PC-3 (cell line): Measurements from ENCODE around the gene NFATC1. TPM values are rescaled to one million over a fixed set of nuclear protein-coding genes. Genes with fewer than 3 reads are reported as not detected.

Source experiments
- ATAC-seq: fragments of 200-7000 bp; cut with Tn5 transposase; 2 replicates; pipeline ENCODE4 v1.9.1; 2020; ENCODE audit warnings: mild to moderate bottlenecking, moderate library complexity
- BruUV-seq: library from RNA; stranded (reverse); fragments of 400-500 nt; replicated peaks from 2 replicates; lab custom pipeline; 2021; lab: Mats Ljungman, UMichigan
- CTCF ChIA-PET: fragments of 300-600 bp; sonication (Branson Sonifier 250); formaldehyde crosslinking; loops from one replicate; lab custom pipeline; 2022; ENCODE audit warnings: antibody characterized with exemption; lab: Charles Lee
- POLR2A ChIA-PET: fragments of 300-600 bp; sonication (Branson Sonifier 250); formaldehyde crosslinking; loops from one replicate; lab custom pipeline; 2022; ENCODE audit warnings: antibody characterized with exemption; ENCODE audit not compliant: unreplicated experiment; lab: Charles Lee
- DNase-seq: peaks from one replicate; pipeline ENCODE4 v3.0.0-alpha.2; 2015
- H2AFZ ChIP-seq: fragments of 300-600 bp; sonication (generic); 2 replicates; pipeline ENCODE4 v1.6.0; 2016; ENCODE audit warnings: antibody characterized with exemption, low read length
- H3F3A ChIP-seq: fragments of 300-600 bp; sonication (generic); one replicate; pipeline ENCODE4 v1.6.0; 2017; ENCODE audit warnings: antibody characterized with exemption, low read length, control low read depth, mild to moderate bottlenecking; ENCODE audit not compliant: unreplicated experiment
- H3K27ac ChIP-seq: fragments of 300-600 bp; sonication (generic); 2 replicates; pipeline ENCODE4 v1.5.1; 2016; ENCODE audit warnings: mild to moderate bottlenecking, low read length
- H3K27me3 ChIP-seq: fragments of 300-600 bp; sonication (generic); 2 replicates; pipeline ENCODE4 v1.6.1; 2016; ENCODE audit warnings: low read length, mixed read lengths
- H3K36me3 ChIP-seq: fragments of 300-600 bp; sonication (generic); 2 replicates; pipeline ENCODE4 v1.6.1; 2016; ENCODE audit warnings: low read depth, mixed run types, low read length, mixed read lengths
- H3K4me1 ChIP-seq: fragments of 300-600 bp; sonication (generic); 2 replicates; pipeline ENCODE4 v1.5.1; 2016; ENCODE audit warnings: low read length; ENCODE audit not compliant: insufficient read depth
- H3K4me2 ChIP-seq: fragments of 300-600 bp; sonication (generic); 2 replicates; pipeline ENCODE4 v1.6.0; 2016; ENCODE audit warnings: low read length
- H3K4me3 ChIP-seq: fragments of 300-600 bp; sonication (generic); 2 replicates; pipeline ENCODE4 v1.5.1; 2016; ENCODE audit warnings: mild to moderate bottlenecking, low read length, mixed read lengths
- H3K79me2 ChIP-seq: fragments of 300-600 bp; sonication (generic); 2 replicates; pipeline ENCODE4 v1.6.1; 2017; ENCODE audit warnings: low read length, mixed read lengths
- H3K9ac ChIP-seq: fragments of 300-600 bp; sonication (generic); 2 replicates; pipeline ENCODE4 v1.6.0; 2016; ENCODE audit warnings: mild to moderate bottlenecking, low read length
- H3K9me2 ChIP-seq: fragments of 300-600 bp; sonication (generic); replicated peaks from 2 replicates; pipeline ENCODE4 v1.6.1; 2016; ENCODE audit warnings: mixed run types, low read length, mixed read lengths
- H3K9me3 ChIP-seq: fragments of 300-600 bp; sonication (generic); 2 replicates; pipeline ENCODE4 v1.6.1; 2016; ENCODE audit warnings: low read length, mixed read lengths
- H4K20me1 ChIP-seq: fragments of 300-600 bp; sonication (generic); 2 replicates; pipeline ENCODE4 v1.6.1; 2016; ENCODE audit warnings: low read length, mixed read lengths
- CTCF ChIP-seq: fragments of 300-600 bp; sonication (generic); conservative IDR thresholded peaks from 2 replicates; pipeline ENCODE4 v1.5.1; 2017; ENCODE audit warnings: antibody characterized with exemption, low read depth, mild to moderate bottlenecking, low read length
- EZH2 ChIP-seq: fragments of 300-600 bp; sonication (generic); IDR thresholded peaks from one replicate; pipeline ENCODE4 v1.6.1; 2017; ENCODE audit warnings: antibody characterized with exemption, mild to moderate bottlenecking, low read length; ENCODE audit not compliant: unreplicated experiment
- EZH2phosphoT487 ChIP-seq: fragments of 300-600 bp; sonication (generic); IDR thresholded peaks from 2 replicates; pipeline ENCODE4 v1.6.1; 2018; ENCODE audit warnings: mild to moderate bottlenecking, antibody characterized with exemption, low read length, borderline replicate concordance
- intact Hi-C: fragments of 100-400 bp; cut with micrococcal nuclease; formaldehyde crosslinking; loops from 2 replicates; pipeline ENCODE4 v1.9.0; 2023
- total RNA-seq: library from RNA; depleted of rRNA; stranded (reverse); fragments of >200 nt; gene quantifications from 2 replicates; pipeline ENCODE4 v1.2.3, GENCODE V29; 2014

Gene NFATC1
- total RNA-seq, 1 experiment from 2014 or later = 5.9 TPM

- Histone ChIP-seq H3F3A (no peaks in the 10 kb centered on the region), H3K9me2 (no peaks in the 10 kb centered on the region), H3K79me2 (no peaks in the 10 kb centered on the region), H3K9ac (no peak overlapping the region), H3K4me1 (no peaks in the 10 kb centered on the region), H3K4me2 (no peak overlapping the region), H3K9me3 (no peaks in the 10 kb centered on the region), H3K36me3 (no peaks in the 10 kb centered on the region), H2AFZ (no peak overlapping the region), H3K4me3 (no peak overlapping the region), H4K20me1 (no peaks in the 10 kb centered on the region), H3K27ac (no peak overlapping the region), H3K27me3 (no peaks in the 10 kb centered on the region)
- ChIA-PET POLR2A (no interaction called here), CTCF (no interaction called here)
- TF ChIP-seq EZH2phosphoT487 (no peak), CTCF (no peak), EZH2 (no peak)
- BruUV-seq = no TSS peak
- DNase-seq (no peak), ATAC-seq (no peak)
- intact Hi-C loops = no loop called here
Observed at GRCh38 chr18:79483971-79484491, 88.3 kb downstream of the NFATC1 start.

GRCh38 chr18:79484661-79485621 is 89.2 kb downstream of the NFATC1 start:
- H3K4me2 ChIP-seq = no peak overlapping the region
- H2AFZ ChIP-seq = no peak overlapping the region
- no peak overlapping the region for H3K9ac ChIP-seq
- no peaks in the 10 kb centered on the region for H3K4me1 ChIP-seq
- TF ChIP-seq EZH2phosphoT487 = no peak
- TF ChIP-seq CTCF = no peak
- no peak for TF ChIP-seq EZH2
- no peak for DNase-seq
- no peaks in the 10 kb centered on the region for H4K20me1 ChIP-seq
- no peak overlapping the region for H3K4me3 ChIP-seq
- intact Hi-C loops = no loop called here
- no peak for ATAC-seq
- H3K9me2 ChIP-seq = no peaks in the 10 kb centered on the region
- H3K27me3 ChIP-seq = no peaks in the 10 kb centered on the region
- ChIA-PET POLR2A (no interaction called here), CTCF (no interaction called here)
- BruUV-seq = no TSS peak
- no peaks in the 10 kb centered on the region for H3K36me3 ChIP-seq
- no peaks in the 10 kb centered on the region for H3F3A ChIP-seq
- H3K27ac ChIP-seq = no peak overlapping the region
- H3K9me3 ChIP-seq = no peaks in the 10 kb centered on the region
- no peaks in the 10 kb centered on the region for H3K79me2 ChIP-seq
